NCI-H146 treated with DMSO at 0.1 percent for 48 hours (cell line): ENCODE data around the gene AHI1.

Experiments
- DNase-seq: peaks from one replicate; lab custom pipeline; 2025; ENCODE audit not compliant: unreplicated experiment; lab: John Stamatoyannopoulos, UW

AHI1 gene

GRCh38 chr6:135334169-135334568 is 163.4 kb downstream of the AHI1 start:
- DNase-seq = no peak

GRCh38 chr6:135331002-135331401 is 166.5 kb downstream of the AHI1 start:
- no peak for DNase-seq

- no peak for DNase-seq
Observed at GRCh38 chr6:135329851-135330803, 167.4 kb downstream of the AHI1 start.

GRCh38 chr6:135328136-135328535 is 169.4 kb downstream of the AHI1 start:
- DNase-seq = no peak

- DNase-seq = no peak
Observed at GRCh38 chr6:135325624-135326424, 171.7 kb downstream of the AHI1 start.

GRCh38 chr6:135324531-135324930 is 173.0 kb downstream of the AHI1 start:
- DNase-seq = no peak

- DNase-seq = no peak
Observed at GRCh38 chr6:135323979-135324378, 173.6 kb downstream of the AHI1 start.

- no peak for DNase-seq
Observed at GRCh38 chr6:135323202-135323668, 174.3 kb downstream of the AHI1 start.

- DNase-seq = no peak
Observed at GRCh38 chr6:135322427-135323201, 174.9 kb downstream of the AHI1 start.

GRCh38 chr6:135320721-135321621 is 176.6 kb downstream of the AHI1 start:
- no peak for DNase-seq

- no peak for DNase-seq
Observed at GRCh38 chr6:135319819-135320218, 177.7 kb downstream of the AHI1 start.

GRCh38 chr6:135318738-135319469 is 178.6 kb downstream of the AHI1 start:
- DNase-seq = no peak

- peak; percentile 64 for DNase-seq
Observed at GRCh38 chr6:135314543-135314942, 183.0 kb downstream of the AHI1 start.

GRCh38 chr6:135311446-135312200 is 185.9 kb downstream of the AHI1 start:
- DNase-seq = peak; percentile 86

GRCh38 chr6:135310291-135310690 is 187.2 kb downstream of the AHI1 start:
- DNase-seq = no peak

- no peak for DNase-seq
Observed at GRCh38 chr6:135306740-135307420, 190.7 kb downstream of the AHI1 start.

GRCh38 chr6:135306166-135306565 is 191.4 kb downstream of the AHI1 start:
- DNase-seq = no peak

GRCh38 chr6:135305684-135306083 is 191.9 kb downstream of the AHI1 start:
- DNase-seq = no peak
